GM23248 (cell line): ENCODE measurements around the gene SMTNL1.

ENCODE experiments used
- EZH2 ChIP-seq: fragments of 200-600 bp; sonication (generic); IDR thresholded peaks from 2 replicates; pipeline ENCODE4 v1.6.1; 2018; ENCODE audit warnings: antibody characterized with exemption, mild to moderate bottlenecking; ENCODE audit not compliant: insufficient read depth, poor library complexity, severe bottlenecking
- EZH2phosphoT487 ChIP-seq: fragments of 200-600 bp; sonication (generic); IDR thresholded peaks from 2 replicates; pipeline ENCODE4 v1.6.1; 2018; ENCODE audit warnings: antibody characterized with exemption, moderate library complexity, mild to moderate bottlenecking, low read depth; ENCODE audit not compliant: insufficient read depth

DNA sequence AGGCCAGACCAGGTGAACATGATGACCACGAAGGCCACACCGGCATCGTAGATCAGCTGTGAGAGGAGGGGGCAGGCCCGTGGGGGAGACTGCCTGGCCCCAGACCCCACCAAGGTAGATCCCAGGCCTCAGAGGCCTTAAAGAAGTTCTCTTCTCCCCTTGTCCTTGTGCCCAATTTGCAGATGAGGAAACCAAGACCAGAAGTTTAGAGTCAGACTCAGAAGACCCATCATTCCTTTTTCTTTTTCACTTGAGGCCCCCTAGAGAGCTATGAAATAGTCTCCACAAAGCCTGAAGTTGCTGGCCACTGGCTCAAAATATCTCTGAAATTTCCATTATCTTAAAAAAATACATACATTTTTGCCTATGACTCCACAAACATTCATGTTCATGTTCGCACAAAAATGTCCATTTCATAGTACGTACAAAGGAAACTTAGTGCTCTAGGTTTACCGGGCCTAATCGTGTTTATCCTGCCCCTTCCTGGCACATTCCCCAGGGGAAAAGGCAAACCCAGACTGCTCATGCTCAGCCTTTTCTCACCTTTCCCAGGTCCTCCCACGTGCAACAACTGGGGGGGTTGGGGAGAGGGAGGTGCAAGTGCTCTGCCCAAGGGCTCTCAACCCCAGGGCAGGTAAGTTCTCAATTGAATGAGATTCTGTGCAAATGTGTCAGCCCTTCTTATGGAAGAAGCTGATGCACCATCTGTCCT lies 41.1 kb upstream of the SMTNL1 start:
- TF ChIP-seq EZH2 (no peak), EZH2phosphoT487 (no peak)
